Measurements from ENCODE around the gene CES5A.

CES5A gene, protein sequence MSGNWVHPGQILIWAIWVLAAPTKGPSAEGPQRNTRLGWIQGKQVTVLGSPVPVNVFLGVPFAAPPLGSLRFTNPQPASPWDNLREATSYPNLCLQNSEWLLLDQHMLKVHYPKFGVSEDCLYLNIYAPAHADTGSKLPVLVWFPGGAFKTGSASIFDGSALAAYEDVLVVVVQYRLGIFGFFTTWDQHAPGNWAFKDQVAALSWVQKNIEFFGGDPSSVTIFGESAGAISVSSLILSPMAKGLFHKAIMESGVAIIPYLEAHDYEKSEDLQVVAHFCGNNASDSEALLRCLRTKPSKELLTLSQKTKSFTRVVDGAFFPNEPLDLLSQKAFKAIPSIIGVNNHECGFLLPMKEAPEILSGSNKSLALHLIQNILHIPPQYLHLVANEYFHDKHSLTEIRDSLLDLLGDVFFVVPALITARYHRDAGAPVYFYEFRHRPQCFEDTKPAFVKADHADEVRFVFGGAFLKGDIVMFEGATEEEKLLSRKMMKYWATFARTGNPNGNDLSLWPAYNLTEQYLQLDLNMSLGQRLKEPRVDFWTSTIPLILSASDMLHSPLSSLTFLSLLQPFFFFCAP

DNA sequence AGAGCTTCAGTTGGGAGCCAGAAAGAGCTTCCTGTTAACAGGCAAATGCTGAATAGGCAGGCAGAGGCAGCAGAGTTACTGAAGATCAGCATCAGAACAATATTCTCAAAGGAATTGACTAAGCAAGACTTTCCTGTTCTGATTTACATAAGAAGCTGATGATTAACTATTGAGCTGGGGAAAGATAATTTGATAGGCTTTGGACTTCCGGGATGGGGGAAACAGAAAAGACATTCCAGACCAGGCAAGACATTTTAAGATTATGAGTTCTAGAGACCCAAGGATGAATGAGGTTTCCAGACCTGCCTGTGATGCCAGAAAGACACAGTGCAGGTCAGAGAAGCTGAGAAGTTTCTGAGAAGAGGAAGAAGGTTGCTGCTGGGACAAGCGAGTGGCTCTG lies at the start of gene CES5A:
Gene CES5A (minus strand): TSS at position 101 of the 400 bp plus-strand sequence. CDS start 152 bp downstream, outside the sequence.
- Histone ChIP-seq H3K4me3 (ENCODE audit: severe bottlenecking) (no peak within 1 kb of the TSS), H3K9me3 (ENCODE audit: severe bottlenecking) (no peaks in the 10 kb centered on the region), H3K27ac (ENCODE audit: poor library complexity, severe bottlenecking) (no peak within 1 kb of the TSS), H3K27me3 (ENCODE audit: insufficient read depth, poor library complexity, severe bottlenecking) (no peaks in the 10 kb centered on the region), H3K36me3 (ENCODE audit: low read depth) (no peaks in the 10 kb centered on the region), H3K4me1 (ENCODE audit: insufficient read depth, poor library complexity, severe bottlenecking) (no peaks in the 10 kb centered on the region)
- DNase-seq (ENCODE audit: low spot score) = no peak
- TF ChIP-seq, protein P1, sequence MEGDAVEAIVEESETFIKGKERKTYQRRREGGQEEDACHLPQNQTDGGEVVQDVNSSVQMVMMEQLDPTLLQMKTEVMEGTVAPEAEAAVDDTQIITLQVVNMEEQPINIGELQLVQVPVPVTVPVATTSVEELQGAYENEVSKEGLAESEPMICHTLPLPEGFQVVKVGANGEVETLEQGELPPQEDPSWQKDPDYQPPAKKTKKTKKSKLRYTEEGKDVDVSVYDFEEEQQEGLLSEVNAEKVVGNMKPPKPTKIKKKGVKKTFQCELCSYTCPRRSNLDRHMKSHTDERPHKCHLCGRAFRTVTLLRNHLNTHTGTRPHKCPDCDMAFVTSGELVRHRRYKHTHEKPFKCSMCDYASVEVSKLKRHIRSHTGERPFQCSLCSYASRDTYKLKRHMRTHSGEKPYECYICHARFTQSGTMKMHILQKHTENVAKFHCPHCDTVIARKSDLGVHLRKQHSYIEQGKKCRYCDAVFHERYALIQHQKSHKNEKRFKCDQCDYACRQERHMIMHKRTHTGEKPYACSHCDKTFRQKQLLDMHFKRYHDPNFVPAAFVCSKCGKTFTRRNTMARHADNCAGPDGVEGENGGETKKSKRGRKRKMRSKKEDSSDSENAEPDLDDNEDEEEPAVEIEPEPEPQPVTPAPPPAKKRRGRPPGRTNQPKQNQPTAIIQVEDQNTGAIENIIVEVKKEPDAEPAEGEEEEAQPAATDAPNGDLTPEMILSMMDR (IDR thresholded peaks at IDR 0.05; ENCODE audit: poor library complexity, severe bottlenecking) = no peak
- no peak for ATAC-seq (ENCODE audit: low read depth)

DNA sequence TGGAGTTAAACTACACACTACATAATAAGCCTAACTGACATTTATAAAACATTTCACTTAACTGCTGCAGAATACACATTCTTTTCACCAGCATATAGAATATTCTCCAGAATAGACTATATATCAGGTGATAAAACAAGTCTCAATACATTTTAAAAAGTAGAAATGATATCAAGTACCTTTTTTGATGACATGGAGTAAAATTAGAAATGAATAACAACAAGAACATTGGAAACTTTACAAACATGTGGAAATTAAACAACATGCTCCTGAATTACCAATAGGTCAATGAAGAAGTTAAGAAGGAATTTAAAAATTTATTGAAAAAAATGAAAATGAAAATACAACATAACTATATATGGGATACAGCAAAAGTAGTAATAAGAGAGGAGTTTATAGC lies 47.5 kb upstream of the CES5A start:
- ATAC-seq (ENCODE audit: low read depth) (no peak), DNase-seq (ENCODE audit: low spot score) (no peak)
- Histone ChIP-seq H3K4me1 (ENCODE audit: insufficient read depth, poor library complexity, severe bottlenecking) (no peaks in the 10 kb centered on the region), H3K9me3 (ENCODE audit: severe bottlenecking) (no peaks in the 10 kb centered on the region), H3K27ac (ENCODE audit: poor library complexity, severe bottlenecking) (no peak overlapping the region), H3K36me3 (ENCODE audit: low read depth) (no peaks in the 10 kb centered on the region), H3K27me3 (ENCODE audit: insufficient read depth, poor library complexity, severe bottlenecking) (peaks cover 12% of the 10 kb centered on the region), H3K4me3 (ENCODE audit: severe bottlenecking) (no peak overlapping the region)
- TF ChIP-seq, protein P1 (IDR thresholded peaks at IDR 0.05; ENCODE audit: poor library complexity, severe bottlenecking) = no peak

DNA sequence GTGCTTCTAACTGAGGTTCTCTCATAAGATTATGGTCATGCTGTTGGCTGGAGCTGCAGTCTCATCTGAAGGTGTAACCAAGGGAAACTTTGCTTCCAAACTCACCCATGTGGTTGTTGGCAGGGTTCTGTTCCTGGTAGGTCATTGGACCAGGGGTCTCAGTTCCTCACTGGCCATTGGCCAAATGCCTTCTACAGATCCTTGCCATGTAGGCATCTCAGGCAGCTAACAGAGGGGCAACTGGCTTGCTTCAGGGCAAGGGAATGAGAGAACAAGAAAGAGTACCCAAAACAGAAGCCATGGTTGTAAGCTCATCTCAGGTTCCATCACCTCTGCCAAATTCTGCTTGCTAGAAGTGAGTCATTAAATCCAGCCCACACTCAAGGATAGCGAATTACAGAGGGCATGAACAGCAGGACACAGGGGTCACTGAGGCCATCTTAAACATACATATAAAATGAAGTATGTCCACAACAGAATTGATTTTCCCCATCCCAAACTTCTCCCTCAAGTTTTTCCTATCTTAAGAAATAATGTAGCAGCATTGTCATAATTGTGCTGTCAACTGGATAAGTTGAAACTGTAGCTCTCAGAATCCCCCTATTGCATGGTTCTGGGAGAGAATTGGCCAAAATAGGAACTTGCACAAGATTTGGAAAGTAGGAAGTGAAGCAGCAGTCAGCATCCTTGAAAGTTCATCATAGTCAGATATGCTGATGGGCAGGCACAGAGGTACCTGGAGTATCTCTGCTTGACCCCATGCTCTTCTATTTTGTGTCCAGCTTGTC lies 42.4 kb upstream of the CES5A start:
- Histone ChIP-seq H3K4me1 (ENCODE audit: insufficient read depth, poor library complexity, severe bottlenecking) (no peaks in the 10 kb centered on the region), H3K27ac (ENCODE audit: poor library complexity, severe bottlenecking) (no peak overlapping the region), H3K9me3 (ENCODE audit: severe bottlenecking) (no peaks in the 10 kb centered on the region), H3K36me3 (ENCODE audit: low read depth) (no peaks in the 10 kb centered on the region), H3K27me3 (ENCODE audit: insufficient read depth, poor library complexity, severe bottlenecking) (peaks cover 3% of the 10 kb centered on the region), H3K4me3 (ENCODE audit: severe bottlenecking) (no peak overlapping the region)
- TF ChIP-seq, protein P1 (IDR thresholded peaks at IDR 0.05; ENCODE audit: poor library complexity, severe bottlenecking) = no peak
- ATAC-seq (ENCODE audit: low read depth) = no peak
- no peak for DNase-seq (ENCODE audit: low spot score)

DNA sequence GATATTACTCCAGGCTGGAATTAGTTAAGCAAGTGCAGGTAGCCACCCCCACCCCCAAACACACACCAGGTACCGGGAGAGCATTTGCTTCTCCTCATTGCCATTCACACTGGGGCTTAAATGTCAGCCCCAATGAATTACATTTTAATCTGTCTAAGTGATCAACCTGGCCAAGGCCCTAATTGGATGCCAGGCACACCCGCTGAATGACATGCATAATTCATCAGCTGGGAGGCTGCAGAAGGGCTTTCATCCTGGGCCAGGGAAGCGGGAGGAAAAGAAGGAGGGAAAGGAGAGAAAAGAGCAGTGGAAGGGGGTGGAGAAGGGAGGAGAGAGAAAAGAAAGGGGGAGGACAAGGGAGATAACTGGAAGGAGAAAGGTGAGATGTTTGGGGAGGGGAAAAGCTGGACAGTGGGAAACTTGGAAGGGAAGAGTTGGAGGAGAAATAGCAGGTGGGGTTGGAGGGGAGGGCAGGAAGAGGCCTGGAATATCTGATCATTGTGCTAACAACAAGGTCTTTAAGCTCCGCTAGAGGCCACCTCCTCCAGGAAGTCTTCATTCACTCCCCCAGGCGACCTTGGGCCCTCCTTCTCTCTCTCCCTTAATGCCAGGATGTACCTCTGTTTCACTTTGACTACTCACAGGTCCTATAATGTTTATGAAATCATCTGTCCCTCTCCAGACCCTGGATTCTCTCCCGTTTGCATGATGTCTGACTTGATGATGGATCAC lies 40.1 kb upstream of the CES5A start:
- no peak overlapping the region for H3K4me3 ChIP-seq (ENCODE audit: severe bottlenecking)
- no peak overlapping the region for H3K27ac ChIP-seq (ENCODE audit: poor library complexity, severe bottlenecking)
- H3K9me3 ChIP-seq (ENCODE audit: severe bottlenecking) = no peaks in the 10 kb centered on the region
- H3K27me3 ChIP-seq (ENCODE audit: insufficient read depth, poor library complexity, severe bottlenecking) = no peaks in the 10 kb centered on the region
- no peaks in the 10 kb centered on the region for H3K4me1 ChIP-seq (ENCODE audit: insufficient read depth, poor library complexity, severe bottlenecking)
- ATAC-seq (ENCODE audit: low read depth) (no peak), DNase-seq (ENCODE audit: low spot score) (no peak)
- no peaks in the 10 kb centered on the region for H3K36me3 ChIP-seq (ENCODE audit: low read depth)
- TF ChIP-seq, protein P1 (IDR thresholded peaks at IDR 0.05; ENCODE audit: poor library complexity, severe bottlenecking) = no peak

All from RWPE2 (cell line).